Left renal cortex interstitium (tissue), 4 donors: Measurements from ENCODE around the gene APLF. TPM values are rescaled to one million over a fixed set of nuclear protein-coding genes. Genes with fewer than 3 reads are reported as not detected.
"Not testable (repeated sequence)": the region's sequence is repeated elsewhere in the genome, so short reads cannot be mapped to it uniquely, and the experiment has no call there.

Experiments used
- DNase-seq, 4 donors: peaks; one replicate each; pipeline ENCODE4 v3.0.0-alpha.2; 2013; ENCODE audit warnings: low read depth in 4 of 4, low spot score in 2 of 4, missing footprints in 1 of 4
- polyA plus RNA-seq, 4 donors: library from polyadenylated mRNA; unstranded; fragments of 120-200 nt; gene quantifications; one replicate each; pipeline ENCODE4 v1.2.1, GENCODE V29; 2013; ENCODE audit not compliant: insufficient read length in 4 of 4

Gene APLF
- polyA plus RNA-seq, 4 donors, result 3.3 to 4.1 (median 3.7) TPM

DNA sequence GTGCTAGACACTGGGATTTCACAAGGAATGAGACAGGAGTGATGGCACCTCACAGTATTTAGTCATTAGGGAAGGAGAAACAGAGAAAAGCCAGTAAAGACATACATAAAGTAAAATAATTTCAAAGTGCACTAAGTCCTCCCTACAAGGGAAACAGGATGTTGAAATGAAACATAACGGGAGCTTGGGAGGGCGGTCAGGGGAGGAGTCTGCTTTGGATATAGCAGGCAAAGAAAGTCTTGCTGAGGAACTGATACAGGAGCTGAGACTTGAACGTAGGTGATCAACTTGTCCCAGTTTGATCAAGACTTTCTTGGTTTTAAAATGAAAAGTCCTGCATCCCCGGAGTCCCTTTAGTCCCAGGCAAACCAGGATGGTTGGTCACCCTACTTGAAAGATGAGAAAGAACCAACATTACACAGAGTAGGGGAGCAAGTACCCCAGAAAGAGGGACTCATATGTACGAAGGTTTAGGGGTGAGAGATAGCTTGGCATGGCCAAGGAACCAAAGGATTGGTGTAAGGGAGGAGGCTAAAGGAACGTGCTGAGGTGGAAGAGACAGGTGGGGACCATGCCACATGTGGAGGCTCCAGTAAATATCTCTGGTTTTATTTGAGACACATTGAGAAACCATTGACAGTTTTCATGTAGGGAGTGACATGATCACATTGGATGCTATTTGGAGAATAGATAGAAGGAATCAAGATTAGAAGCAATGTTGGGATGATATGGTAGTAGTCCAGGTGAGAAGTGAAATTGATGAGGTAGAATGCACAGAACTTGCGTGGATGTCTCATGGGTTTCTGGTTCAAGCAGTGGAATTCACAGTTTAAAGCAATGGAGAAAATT, 28.7 kb upstream of the APLF start:
- DNase-seq, result no peak

GRCh38 chr2:68441179-68441993, 26.0 kb upstream of the APLF start:
- DNase-seq, result peak; percentile 48 to 75 (median 65)

DNA sequence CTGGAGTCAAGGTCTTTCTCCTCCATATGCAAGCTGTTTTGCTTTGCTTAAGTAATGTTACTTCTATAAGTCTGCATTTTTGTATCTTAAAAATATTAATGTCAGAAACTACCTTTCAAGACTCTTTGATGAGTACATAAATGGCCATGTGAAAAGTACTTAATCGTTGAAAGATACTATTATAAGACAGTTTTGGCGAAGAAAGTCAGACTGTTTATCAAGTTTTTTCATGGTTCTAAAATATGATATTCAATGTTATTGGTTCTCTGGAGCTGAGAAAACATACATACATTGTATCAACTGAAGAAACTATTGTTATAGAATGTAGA, 25.4 kb upstream of the APLF start:
- no peak for DNase-seq

DNA sequence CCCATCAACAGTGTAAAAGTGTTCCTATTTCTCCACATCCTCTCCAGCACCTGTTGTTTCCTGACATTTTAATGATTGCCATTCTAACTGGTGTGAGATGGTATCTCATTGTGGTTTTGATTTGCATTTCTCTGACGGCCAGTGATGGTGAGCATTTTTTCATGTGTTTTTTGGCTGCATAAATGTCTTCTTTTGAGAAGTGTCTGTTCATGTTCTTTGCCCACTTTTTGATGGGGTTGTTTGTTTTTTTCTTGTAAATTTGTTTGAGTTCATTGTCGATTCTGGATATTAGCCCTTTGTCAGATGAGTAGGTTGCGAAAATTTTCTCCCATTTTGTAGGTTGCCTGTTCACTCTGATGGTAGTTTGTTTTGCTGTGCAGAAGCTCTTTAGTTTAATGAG, 21.0 kb upstream of the APLF start:
- DNase-seq, result not testable (repeated sequence)

- no peak for DNase-seq
These were observed 20.3 kb upstream of the APLF start for GRCh38 chr2:68447118-68447517.

DNA sequence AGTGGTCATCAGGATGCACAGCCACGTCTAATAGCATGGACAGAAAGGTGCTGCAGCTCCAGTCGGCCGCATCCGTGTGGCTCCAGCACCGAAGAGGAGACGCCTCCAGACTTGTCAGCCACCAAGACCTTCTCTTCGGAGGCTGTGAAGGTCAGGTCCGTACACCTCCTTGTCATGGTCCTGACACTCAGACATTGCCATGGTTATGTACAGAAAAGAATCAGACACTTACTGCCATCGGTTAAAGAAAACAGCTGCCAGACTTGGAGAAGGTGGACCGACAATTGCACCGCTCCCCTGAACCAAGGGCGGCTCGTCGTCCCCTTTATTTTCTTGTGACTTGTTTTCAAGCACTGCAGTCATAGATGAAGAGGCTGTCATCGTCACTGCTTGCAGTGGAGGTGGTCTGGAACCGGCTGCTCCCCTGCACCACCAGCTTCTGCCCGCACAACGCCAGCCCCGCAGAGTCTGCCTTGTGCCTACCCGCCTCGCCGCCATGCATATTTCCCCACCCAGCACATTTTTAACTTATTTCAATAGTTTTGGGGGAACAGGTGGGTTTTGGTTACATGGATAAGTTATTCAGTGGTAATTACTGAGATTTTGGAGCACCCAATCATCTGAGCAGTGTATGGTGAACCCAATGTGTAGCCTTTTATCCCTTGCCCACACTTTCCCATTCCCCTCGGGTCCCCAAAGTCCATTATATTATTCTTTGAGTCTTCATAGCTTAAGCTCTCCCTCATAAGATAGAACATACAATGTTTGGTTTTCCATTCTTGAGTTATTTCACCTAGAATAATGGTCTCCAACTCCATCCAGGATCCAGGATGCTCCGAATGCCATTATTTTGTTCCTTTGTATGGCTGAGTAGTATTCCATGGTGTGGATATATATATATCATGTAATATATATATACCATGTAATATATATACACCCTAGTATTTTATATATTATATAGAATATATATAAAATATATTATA, 18.4 kb upstream of the APLF start:
- no peak for DNase-seq

DNA sequence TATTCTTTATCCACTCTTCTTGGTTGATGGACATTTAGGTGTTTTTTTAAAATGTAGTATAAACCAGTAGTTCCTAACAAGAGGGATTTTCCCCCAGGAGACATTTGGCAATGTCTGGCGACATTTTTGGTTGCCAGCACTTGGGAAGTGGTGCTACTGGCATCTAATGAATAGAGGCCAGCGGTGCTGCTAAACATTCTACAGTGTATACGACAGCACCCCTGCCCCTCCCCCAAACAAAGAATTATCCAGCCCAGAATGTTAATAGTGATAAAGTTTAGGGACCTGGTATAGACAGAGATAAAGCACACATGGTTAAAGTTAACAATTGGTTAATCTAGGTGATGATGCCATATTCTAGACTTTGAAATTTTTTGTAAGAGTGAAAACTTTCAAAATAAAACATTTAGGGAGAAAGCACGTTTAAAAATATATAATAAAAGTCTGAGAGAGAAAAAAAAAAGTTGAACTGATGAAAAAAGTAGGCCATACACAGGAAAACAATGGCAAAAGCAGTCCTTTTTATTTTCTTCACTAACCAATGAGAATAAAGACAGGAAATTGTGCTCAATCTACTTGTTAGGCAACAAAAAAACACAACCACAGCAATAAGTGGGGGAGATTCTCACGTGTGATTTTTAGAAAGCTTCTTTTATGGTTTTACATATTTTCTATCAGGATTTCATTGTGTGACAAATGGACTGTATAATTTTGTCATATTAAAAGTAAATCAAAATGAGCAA, 15.1 kb upstream of the APLF start:
- no peak for DNase-seq

- no peak for DNase-seq
These were observed 13.5 kb upstream of the APLF start for GRCh38 chr2:68453761-68454360.

GRCh38 chr2:68454719-68455118, 12.7 kb upstream of the APLF start:
- DNase-seq, result no peak

- DNase-seq, result no peak
These were observed 11.2 kb upstream of the APLF start for GRCh38 chr2:68456198-68456597.

DNA sequence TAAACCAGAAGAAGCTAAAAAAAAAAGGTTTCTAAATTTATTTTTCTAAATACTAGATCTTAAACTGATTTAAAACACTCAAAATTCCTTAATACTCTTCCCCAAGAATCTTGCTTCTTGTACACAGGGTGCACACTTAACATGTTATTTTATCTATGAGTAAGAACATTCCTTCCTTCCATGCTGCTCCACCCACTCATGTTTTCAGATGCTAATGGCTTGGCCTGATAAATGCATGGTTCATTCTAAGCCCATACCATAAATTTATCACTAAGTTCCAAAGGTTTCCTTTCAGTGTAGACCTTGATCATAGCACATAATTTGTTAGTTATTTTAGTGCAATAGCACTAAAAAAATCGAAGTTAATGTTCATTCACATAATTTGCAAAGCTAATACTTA, 8.4 kb upstream of the APLF start:
- DNase-seq, result no peak

DNA sequence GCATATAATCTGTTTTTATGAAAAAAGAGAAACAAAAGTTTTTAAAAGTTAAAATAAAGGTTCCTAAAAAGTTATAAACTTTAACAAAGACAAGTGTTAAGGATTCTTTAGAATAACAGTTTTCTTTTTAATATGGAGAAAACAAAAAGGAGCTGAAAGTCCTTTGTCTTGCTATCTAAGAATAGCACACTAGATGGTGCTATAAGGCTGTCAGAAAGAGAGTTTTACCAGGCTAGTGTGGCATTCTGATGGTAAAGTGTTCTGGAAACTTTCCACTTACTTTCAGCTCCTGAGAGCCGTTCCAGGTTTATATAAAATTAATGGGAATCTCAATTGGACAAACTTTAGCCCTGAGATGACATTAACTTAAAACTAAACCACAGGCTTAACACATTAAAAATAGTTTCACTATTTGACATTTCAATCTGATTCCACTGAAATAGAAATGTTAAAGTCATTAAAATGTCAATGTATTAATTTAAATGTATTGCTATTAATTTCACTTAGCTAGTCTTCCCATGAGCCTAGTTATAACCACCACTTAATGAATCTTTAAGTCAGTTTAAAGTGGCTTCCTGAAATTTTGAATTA, 4.0 kb upstream of the APLF start:
- no peak for DNase-seq

- DNase-seq, result no peak
These were observed 2.7 kb upstream of the APLF start for GRCh38 chr2:68464651-68465050.

GRCh38 chr2:68465081-68465916, 2.1 kb upstream of the APLF start:
- DNase-seq, result no peak

- DNase-seq, result peak in 1 of 4 donors; percentile 31
These were observed 1.0 kb upstream of the APLF start for GRCh38 chr2:68466361-68466777.

DNA sequence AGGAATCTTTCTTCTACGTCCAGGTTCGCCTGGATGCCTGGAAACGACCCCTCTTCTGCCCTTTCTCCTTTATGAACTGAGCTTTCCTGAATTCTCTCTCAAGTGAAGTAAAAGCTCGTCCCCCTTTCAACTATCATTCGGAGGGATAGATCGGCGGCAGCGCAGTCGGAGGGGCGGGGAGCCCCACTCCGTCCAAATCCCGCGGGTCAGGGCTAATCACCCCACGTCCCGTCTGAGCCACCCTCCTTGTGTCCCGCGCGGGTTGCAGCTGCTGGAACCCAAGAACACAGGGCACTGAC, 658 bp upstream of the APLF start:
- no peak for DNase-seq

DNA sequence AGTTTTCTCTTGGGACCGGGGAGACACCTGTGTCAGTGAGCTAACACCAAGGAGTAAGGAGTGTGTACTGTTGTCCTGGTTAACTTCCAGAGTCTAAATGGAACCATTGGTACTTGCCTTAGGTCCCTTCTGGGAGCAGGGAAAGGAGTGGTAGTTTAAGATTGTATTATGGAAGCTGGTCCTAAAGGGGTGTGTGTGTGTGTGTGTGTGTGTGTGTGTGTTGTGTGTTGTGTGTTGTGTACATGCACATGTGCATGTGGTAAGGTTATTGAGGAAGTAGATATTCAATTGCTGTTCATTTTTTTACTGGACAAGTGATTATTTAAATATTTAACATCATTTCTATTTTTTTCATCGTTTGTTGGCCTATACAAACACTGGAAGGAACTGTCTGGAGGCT, 1.4 kb downstream of the APLF start:
- DNase-seq, result no peak

DNA sequence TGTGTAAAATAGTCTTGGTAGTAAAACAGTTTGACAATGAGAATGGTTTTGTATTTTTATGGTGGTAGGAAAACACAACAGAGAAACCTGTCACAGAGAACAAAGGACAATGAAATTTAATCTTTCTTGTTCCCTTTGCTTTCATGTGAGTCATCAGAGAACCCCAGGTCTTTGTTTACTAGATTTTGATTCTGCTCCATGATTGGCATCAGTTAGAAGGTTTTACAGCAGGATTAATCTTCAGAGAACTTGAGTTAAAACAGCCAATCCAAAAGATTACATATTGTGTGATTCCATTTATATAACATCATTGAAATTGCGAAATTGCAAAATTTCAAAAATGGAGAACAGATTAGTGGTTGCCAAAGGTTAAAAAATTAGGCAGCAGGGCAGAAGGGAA, 2.5 kb downstream of the APLF start:
- no peak for DNase-seq

GRCh38 chr2:68471385-68471784, 4.0 kb downstream of the APLF start:
- no peak for DNase-seq
